ENCODE data around the gene OR4F15. TPM values are rescaled to one million over a fixed set of nuclear protein-coding genes. Genes with fewer than 3 reads are reported as not detected.
"Not testable (repeated sequence)": the region's sequence is repeated elsewhere in the genome, so short reads cannot be mapped to it uniquely, and the experiment has no call there.

Gene OR4F15
- total RNA-seq (not detected), polyA plus RNA-seq (not detected)
- long read RNA-seq, donor 1, result 0 reads
- long read RNA-seq, donor 2, result 0 reads

GRCh38 chr15:101811902-101812301 is at the start of gene OR4F15:
Gene OR4F15 (plus strand): TSS chr15:101812202. CDS start chr15:101818187, 5,985 bp downstream.
- H3K4me3 ChIP-seq, result no peak within 1 kb of the TSS
- H3K36me3 ChIP-seq (ENCODE audit: insufficient read depth in 1 of 2, low read depth in 1 of 2), result no peaks in the 10 kb centered on the region
- H3K27ac ChIP-seq, result no peak within 1 kb of the TSS
- ATAC-seq (no peak), DNase-seq (no peak)
- no peaks in the 10 kb centered on the region for H3K9me3 ChIP-seq
- intact Hi-C loops (cut with DNase I), result no loop called here
- peaks cover 0 to 5% (median 0%) of the 10 kb centered on the region in 3 donors for H3K27me3 ChIP-seq (ENCODE audit: insufficient read depth in 3 of 3, low read length in 2 of 3)
- no peaks in the 10 kb centered on the region for H3K4me1 ChIP-seq
- no peak for TF ChIP-seq CTCF (IDR thresholded peaks at IDR 0.05)

GRCh38 chr15:101764669-101765339 is 47.2 kb upstream of the OR4F15 start:
- intact Hi-C loops (cut with DNase I); H3K27me3 ChIP-seq (ENCODE audit: insufficient read depth in 3 of 3, low read length in 2 of 3): not testable (repeated sequence)

GRCh38 chr15:101765340-101765671 is 46.7 kb upstream of the OR4F15 start:
- H3K9me3 ChIP-seq; ATAC-seq; intact Hi-C loops (cut with DNase I); H3K27ac ChIP-seq; H3K4me3 ChIP-seq; H3K27me3 ChIP-seq (ENCODE audit: insufficient read depth in 3 of 3, low read length in 2 of 3); H3K36me3 ChIP-seq (ENCODE audit: insufficient read depth in 1 of 2, low read depth in 1 of 2); DNase-seq; H3K4me1 ChIP-seq: not testable (repeated sequence)
- 93 to 95% (median 94%) methylated on average over 7 of the region's 7 CpGs for WGBS, 3 donors

More at GRCh38 chr15:101764669-101765339, 47.2 kb upstream of the OR4F15 start:
- not testable (repeated sequence) for H3K27ac ChIP-seq; DNase-seq; H3K4me3 ChIP-seq; H3K4me1 ChIP-seq; H3K36me3 ChIP-seq (ENCODE audit: insufficient read depth in 1 of 2, low read depth in 1 of 2); H3K9me3 ChIP-seq
- 82 to 90% (median 89%) methylated on average over 21 to 22 of the region's 23 CpGs for WGBS, 3 donors
- ATAC-seq, result peak; percentile 70 to 83 (median 72)

- H3K36me3 ChIP-seq (ENCODE audit: insufficient read depth in 1 of 2, low read depth in 1 of 2), result no peaks in the 10 kb centered on the region
- WGBS, 3 donors, result 85 to 93% (median 91%) methylated on average over 15 of the region's 15 CpGs
- no peak for ATAC-seq
- H3K27ac ChIP-seq, result no peak overlapping the region
- no peaks in the 10 kb centered on the region for H3K9me3 ChIP-seq
- H3K27me3 ChIP-seq (ENCODE audit: insufficient read depth in 3 of 3, low read length in 2 of 3), result peaks cover 0 to 3% (median 0%) of the 10 kb centered on the region in 3 donors
- TF ChIP-seq CTCF (IDR thresholded peaks at IDR 0.05), result no peak
- no peak overlapping the region for H3K4me3 ChIP-seq
- intact Hi-C loops (cut with DNase I), result no loop called here
- H3K4me1 ChIP-seq, result no peaks in the 10 kb centered on the region
- no peak for DNase-seq
These were observed 46.1 kb upstream of the OR4F15 start for GRCh38 chr15:101765772-101766456.

- H3K27ac ChIP-seq; H3K4me3 ChIP-seq; intact Hi-C loops (cut with DNase I); H3K4me1 ChIP-seq; H3K36me3 ChIP-seq (ENCODE audit: insufficient read depth in 1 of 2, low read depth in 1 of 2); DNase-seq; H3K27me3 ChIP-seq (ENCODE audit: insufficient read depth in 3 of 3, low read length in 2 of 3); ATAC-seq; H3K9me3 ChIP-seq: not testable (repeated sequence)
- WGBS, 3 donors, result 81 to 93% (median 86%) methylated on average over 5 to 8 of the region's 11 CpGs
These were observed 44.8 kb upstream of the OR4F15 start for GRCh38 chr15:101767083-101767640.

GRCh38 chr15:101772921-101773320 is 39.1 kb upstream of the OR4F15 start:
- no peak for TF ChIP-seq CTCF (IDR thresholded peaks at IDR 0.05)
- Histone ChIP-seq H3K27ac (no peak overlapping the region), H3K9me3 (no peaks in the 10 kb centered on the region), H3K27me3 (ENCODE audit: insufficient read depth in 3 of 3, low read length in 2 of 3) (no peaks in the 10 kb centered on the region), H3K36me3 (ENCODE audit: insufficient read depth in 1 of 2, low read depth in 1 of 2) (no peaks in the 10 kb centered on the region), H3K4me3 (no peak overlapping the region), H3K4me1 (no peaks in the 10 kb centered on the region)
- DNase-seq (no peak), ATAC-seq (no peak)
- 86 to 93% (median 88%) methylated on average over 8 of the region's 8 CpGs for WGBS, 3 donors
- intact Hi-C loops (cut with DNase I), result no loop called here
